COLO668 (cell line): Measurements from ENCODE around the gene CNIH2.
"Not testable (repeated sequence)": the region's sequence is repeated elsewhere in the genome, so short reads cannot be mapped to it uniquely, and the experiment has no call there.

ENCODE experiments used
- DNase-seq: peaks from one replicate; lab custom pipeline; 2025; ENCODE audit not compliant: unreplicated experiment; lab: John Stamatoyannopoulos, UW

The CNIH2 gene

GRCh38 chr11:66277471-66278362 is at the start of gene CNIH2:
Gene CNIH2 (plus strand): TSS chr11:66278175. CDS start chr11:66278457, 282 bp downstream.
- peak; percentile 74 for DNase-seq

GRCh38 chr11:66228521-66228920 is 49.5 kb upstream of the CNIH2 start:
- DNase-seq = no peak

- DNase-seq = no peak
Observed at GRCh38 chr11:66230156-66230555, 47.8 kb upstream of the CNIH2 start.

- no peak for DNase-seq
Observed at GRCh38 chr11:66230978-66231377, 47.0 kb upstream of the CNIH2 start.

GRCh38 chr11:66231561-66231960 is 46.4 kb upstream of the CNIH2 start:
- DNase-seq = peak; percentile 29

DNA sequence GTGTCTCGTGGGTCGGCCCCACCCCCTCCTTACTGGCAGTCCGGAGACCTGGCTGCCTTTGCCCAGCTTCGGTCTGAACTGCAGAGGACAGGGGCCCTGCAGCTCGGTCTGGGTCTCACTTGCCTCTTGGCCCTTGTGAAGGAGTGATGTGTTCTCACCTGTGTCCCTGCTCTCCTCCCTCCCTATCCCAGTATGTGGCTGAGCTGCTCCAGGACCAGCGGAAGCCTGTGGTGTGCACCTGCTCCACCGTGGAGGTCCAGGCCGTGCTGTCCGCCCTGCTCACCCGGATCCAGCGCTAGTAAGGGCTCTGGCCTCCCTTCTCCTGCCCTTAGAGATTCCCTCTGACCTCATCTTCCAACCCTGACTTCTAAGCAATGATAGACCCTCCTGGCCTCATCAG is 45.2 kb upstream of the CNIH2 start:
- no peak for DNase-seq

GRCh38 chr11:66233301-66233700 is 44.7 kb upstream of the CNIH2 start:
- no peak for DNase-seq

DNA sequence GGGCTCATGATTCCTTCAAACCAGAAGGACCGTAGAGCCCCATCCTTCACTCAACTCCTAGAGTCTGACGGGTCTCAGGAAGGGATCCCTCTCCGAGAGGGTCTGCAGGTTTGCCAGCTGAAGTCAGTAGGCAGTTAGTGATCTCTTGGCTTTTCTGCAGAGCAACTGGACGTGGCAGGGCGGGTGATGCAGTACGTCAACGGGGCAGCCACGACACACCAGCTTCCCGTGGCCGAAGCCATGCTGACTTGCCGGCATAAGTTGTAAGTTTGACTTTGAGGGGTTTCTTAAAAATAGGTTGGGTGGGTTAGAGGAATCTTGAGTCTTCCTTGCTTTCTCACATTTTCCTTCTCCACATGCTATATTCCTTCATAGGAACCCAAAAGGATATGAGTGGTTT is 42.8 kb upstream of the CNIH2 start:
- no peak for DNase-seq

GRCh38 chr11:66237867-66238266 is 40.1 kb upstream of the CNIH2 start:
- DNase-seq = no peak

DNA sequence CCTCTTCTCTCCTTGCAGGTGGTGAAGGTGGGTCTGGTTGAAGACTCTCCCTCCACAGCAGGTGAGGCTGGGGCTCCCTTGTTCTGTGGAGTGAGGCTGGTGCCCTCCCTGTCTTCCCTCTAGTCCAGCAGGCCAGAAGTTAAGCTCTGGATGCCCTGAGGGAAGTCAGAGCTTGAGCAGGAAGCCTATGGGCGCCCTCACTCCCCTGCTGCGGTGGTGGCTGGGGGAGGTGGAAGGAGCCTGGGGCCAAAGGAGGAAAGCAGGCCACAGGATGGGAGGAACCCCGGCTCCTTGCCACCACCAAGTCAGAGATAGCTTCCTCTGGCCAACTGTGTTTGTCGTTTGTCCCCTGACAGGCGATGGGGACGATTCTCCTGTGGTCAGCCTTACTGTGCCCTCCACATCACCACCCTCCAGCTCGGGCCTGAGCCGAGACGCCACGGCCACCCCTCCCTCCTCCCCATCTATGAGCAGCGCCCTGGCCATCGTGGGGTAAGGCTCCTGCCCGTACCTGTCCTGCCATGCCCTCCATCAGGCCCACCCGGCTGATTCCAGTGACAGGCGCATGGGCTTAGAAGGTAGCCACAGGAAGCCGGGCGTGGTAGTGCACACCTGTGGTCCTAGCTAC is 39.1 kb upstream of the CNIH2 start:
- DNase-seq = no peak

- no peak for DNase-seq
Observed at GRCh38 chr11:66239511-66239910, 38.5 kb upstream of the CNIH2 start.

DNA sequence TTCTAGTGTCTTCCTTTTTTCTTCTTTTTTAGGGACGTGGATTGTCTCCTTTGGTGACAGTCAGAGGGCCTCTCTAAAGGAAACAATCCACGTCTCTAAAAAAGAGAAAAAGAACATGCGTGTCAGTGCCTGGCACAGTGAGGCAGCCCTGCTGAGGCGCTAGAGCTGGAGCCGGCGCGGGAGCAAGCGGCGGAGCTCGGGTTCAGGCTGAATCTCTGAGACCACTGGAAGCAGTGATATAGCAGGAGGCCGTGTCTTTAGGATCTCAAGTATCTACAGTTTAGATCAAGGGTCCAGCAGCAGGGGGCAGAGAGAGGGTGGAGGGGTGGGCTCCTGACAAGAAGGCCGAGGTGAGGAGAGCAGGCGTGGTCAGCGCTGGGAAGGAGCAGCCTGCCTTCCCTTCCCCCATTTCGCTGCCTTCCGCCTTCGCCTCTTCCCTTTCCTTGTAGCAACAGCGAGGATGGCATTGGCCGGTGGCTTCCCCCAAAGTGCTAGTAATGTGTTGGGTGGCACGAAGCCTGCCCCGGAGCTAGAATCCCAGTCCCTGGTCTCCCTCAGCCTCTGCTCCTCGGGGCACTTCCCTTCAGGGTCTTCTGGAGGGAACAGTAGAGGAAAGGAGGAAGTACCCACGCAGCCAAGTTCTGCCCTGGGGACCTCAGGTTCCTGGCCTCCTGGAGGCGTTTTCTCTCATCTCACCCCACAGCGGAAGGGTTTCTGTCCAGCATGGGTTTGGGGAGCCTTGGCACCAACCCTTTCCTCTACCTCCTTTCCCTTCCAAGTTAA is 37.8 kb upstream of the CNIH2 start:
- no peak for DNase-seq

DNA sequence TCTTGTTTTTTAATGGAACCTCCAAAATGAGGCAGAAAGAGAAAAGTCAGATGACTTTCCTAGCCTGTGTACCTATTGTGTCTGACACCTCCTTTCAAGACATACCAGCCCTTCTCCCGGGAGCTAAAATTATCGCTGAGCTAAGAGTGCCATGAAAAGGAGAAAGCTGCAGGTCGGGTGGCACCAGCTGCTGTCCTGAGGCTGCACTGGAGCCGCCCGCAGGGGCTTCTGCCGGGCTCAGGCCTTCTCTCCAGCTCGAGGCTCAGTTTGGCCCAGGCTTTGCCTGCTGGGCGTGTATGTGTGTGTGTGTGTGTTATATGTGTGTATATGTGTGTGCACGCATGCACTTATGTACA is 37.2 kb upstream of the CNIH2 start:
- no peak for DNase-seq

- no peak for DNase-seq
Observed at GRCh38 chr11:66242095-66242765, 35.7 kb upstream of the CNIH2 start.

- DNase-seq = no peak
Observed at GRCh38 chr11:66243782-66244535, 34.0 kb upstream of the CNIH2 start.

GRCh38 chr11:66247295-66247694 is 30.7 kb upstream of the CNIH2 start:
- DNase-seq = no peak

GRCh38 chr11:66247801-66248200 is 30.2 kb upstream of the CNIH2 start:
- DNase-seq = no peak

DNA sequence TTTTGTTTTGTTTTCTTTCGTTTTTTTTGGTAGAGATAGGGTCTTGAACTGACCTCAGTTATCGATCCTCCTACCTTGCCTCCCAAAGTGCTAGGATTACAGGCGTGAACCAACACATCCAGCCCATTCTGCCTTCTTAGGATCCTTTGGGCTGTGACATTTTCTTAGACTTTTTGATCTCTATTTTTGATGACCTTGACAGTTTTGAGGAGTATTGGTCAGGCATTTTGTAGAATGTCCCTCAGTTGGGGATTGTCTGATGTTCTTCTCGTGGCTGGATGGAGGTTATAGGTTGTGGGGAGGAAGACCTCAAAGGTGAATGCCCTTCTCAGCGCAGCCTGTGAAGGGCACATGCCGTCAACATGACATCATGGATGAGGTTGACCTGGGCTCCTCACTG is 29.1 kb upstream of the CNIH2 start:
- DNase-seq = no peak

GRCh38 chr11:66251809-66252208 is 26.2 kb upstream of the CNIH2 start:
- DNase-seq = no peak

DNA sequence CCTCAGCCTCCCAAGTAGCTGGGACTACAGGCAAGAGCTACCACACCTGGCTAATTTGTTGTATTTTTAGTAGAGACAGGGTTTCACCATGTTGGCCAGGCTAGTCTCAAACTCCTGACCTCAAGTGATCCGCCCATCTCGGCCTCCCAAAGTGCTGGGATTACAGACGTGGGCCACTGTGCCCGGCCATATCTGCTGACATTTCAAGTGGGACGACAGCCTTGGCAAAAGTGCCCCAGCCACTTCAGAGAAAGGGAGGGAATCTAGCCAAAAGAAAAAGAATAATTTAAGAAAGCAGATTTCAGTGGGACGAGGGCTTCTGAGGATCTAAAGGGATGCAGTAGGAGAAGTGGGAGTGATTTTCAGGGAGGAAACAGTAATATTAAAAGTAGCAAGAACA is 24.9 kb upstream of the CNIH2 start:
- not testable (repeated sequence) for DNase-seq
